HepG2 (cell line): ENCODE measurements around the gene TMEM114. TPM values are rescaled to one million over a fixed set of nuclear protein-coding genes. Genes with fewer than 3 reads are reported as not detected.
A peak's percentile ranks its signal among the peaks of the same experiment; 100 is the strongest.

Source experiments
- CEBPG ChIP-seq: IDR thresholded peaks from 2 replicates; pipeline ENCODE4 v1.6.1; 2016
- CREB1 ChIP-seq, 2 experiments: fragments of 450-650 bp in 1 of 2; IDR thresholded peaks; 2 replicates each; pipeline ENCODE4 v1.6.1; 2016 to 2017; ENCODE audit warnings: control low read depth in 1 of 2, mild to moderate bottlenecking in 1 of 2, missing compliant biosample characterization in 1 of 2, missing genetic modification characterization in 1 of 2
- DDIT3 ChIP-seq: sonication (generic); formaldehyde crosslinking; IDR thresholded peaks from 2 replicates; pipeline ENCODE4 v1.4.0; 2020; ENCODE audit warnings: mild to moderate bottlenecking, missing genetic modification reagents
- DMAP1 ChIP-seq: IDR thresholded peaks from 2 replicates; pipeline ENCODE4 v1.6.1; 2016
- FOXC1 ChIP-seq: sonication (generic); formaldehyde crosslinking; IDR thresholded peaks from 2 replicates; pipeline ENCODE4 v1.8.0; 2022; ENCODE audit warnings: mild to moderate bottlenecking, missing genetic modification reagents, borderline replicate concordance
- MEF2D ChIP-seq: sonication (generic); formaldehyde crosslinking; IDR thresholded peaks from 2 replicates; pipeline ENCODE4 v1.5.1; 2020; ENCODE audit warnings: mild to moderate bottlenecking, missing genetic modification reagents
- NFKBIZ ChIP-seq: IDR thresholded peaks from 2 replicates; pipeline ENCODE4 v1.6.1; 2018; ENCODE audit warnings: missing genetic modification reagents, missing compliant biosample characterization
- PAF1 ChIP-seq: IDR thresholded peaks from 2 replicates; pipeline ENCODE4 v1.6.1; 2016; ENCODE audit warnings: missing genetic modification reagents, missing compliant biosample characterization
- SAP130 ChIP-seq: IDR thresholded peaks from 2 replicates; pipeline ENCODE4 v1.6.1; 2016; ENCODE audit warnings: low read depth
- SP5 ChIP-seq: IDR thresholded peaks from 2 replicates; pipeline ENCODE4 v1.6.1; 2016; ENCODE audit warnings: low read depth, borderline replicate concordance
- TGIF2 ChIP-seq: IDR thresholded peaks from 2 replicates; pipeline ENCODE4 v1.6.1; 2016; ENCODE audit warnings: control low read depth, missing compliant biosample characterization
- TIGD3 ChIP-seq: sonication (generic); formaldehyde crosslinking; IDR thresholded peaks from 2 replicates; pipeline ENCODE4 v1.5.1; 2020; ENCODE audit warnings: mild to moderate bottlenecking, missing genetic modification reagents, borderline replicate concordance
- U2AF1 ChIP-seq: fragments of 200-400 bp; formaldehyde crosslinking; optimal IDR thresholded peaks from 2 replicates; pipeline ENCODE3; 2017; ENCODE audit warnings: mild to moderate bottlenecking, low read depth, low read length
- USF2 ChIP-seq, 2 experiments: sonication (generic) in 1 of 2; formaldehyde crosslinking in 1 of 2; IDR thresholded peaks; 2 replicates each; pipeline versions ENCODE4 v1.5.1 to v1.6.1; 2011 to 2020; ENCODE audit warnings: borderline replicate concordance in 1 of 2, low read depth in 1 of 2, low read length in 1 of 2, mild to moderate bottlenecking in 1 of 2, missing genetic modification reagents in 1 of 2, moderate library complexity in 1 of 2
- ZBTB21 ChIP-seq: sonication (generic); formaldehyde crosslinking; IDR thresholded peaks from 2 replicates; pipeline ENCODE4 v1.4.0; 2020; ENCODE audit warnings: missing genetic modification reagents
- ZBTB37 ChIP-seq: sonication (generic); formaldehyde crosslinking; IDR thresholded peaks from 2 replicates; pipeline ENCODE4 v1.4.0; 2020; ENCODE audit warnings: mild to moderate bottlenecking, missing genetic modification reagents
- ZBTB49 ChIP-seq: sonication (generic); formaldehyde crosslinking; IDR thresholded peaks from 2 replicates; pipeline ENCODE4 v1.4.0; 2020; ENCODE audit warnings: missing genetic modification reagents, borderline replicate concordance
- ZNF24 ChIP-seq: fragments of 450-650 bp; IDR thresholded peaks from 2 replicates; pipeline ENCODE4 v1.6.1; 2017; ENCODE audit warnings: antibody characterized with exemption, mild to moderate bottlenecking
- ZNF503 ChIP-seq: sonication (generic); formaldehyde crosslinking; IDR thresholded peaks from 2 replicates; pipeline ENCODE4 v1.4.0; 2020; ENCODE audit warnings: missing genetic modification reagents
- ZNF670 ChIP-seq: sonication (generic); formaldehyde crosslinking; IDR thresholded peaks from 2 replicates; pipeline ENCODE4 v1.8.0; 2022; ENCODE audit warnings: mild to moderate bottlenecking, missing genetic modification reagents, borderline replicate concordance
- polyA plus RNA-seq, 8 experiments: library from polyadenylated mRNA; depleted of rRNA in 3 of 8; stranded (reverse) in 7 of 8; unstranded in 1 of 8; fragments of >200 nt; fragmentation: Illumina TruSeq in 4 of 8; extraction: Trizol in 4 of 8; gene quantifications; 2 replicates each; pipeline versions ENCODE4 v1.2.1 to v1.2.3, GENCODE V29; 2011 to 2016; ENCODE audit warnings: low read depth in 4 of 8, missing spikeins in 1 of 8, mixed read lengths in 1 of 8; ENCODE audit not compliant: insufficient read depth in 1 of 8
- total RNA-seq, 5 experiments: library from RNA; depleted of rRNA; stranded (reverse); fragments of >200 nt; fragmentation: Illumina TruSeq; extraction: Trizol; gene quantifications; 2 replicates each; pipeline ENCODE4 v1.2.3, GENCODE V29; 2016; ENCODE audit warnings: low read depth in 1 of 5

Gene TMEM114
- total and polyA plus RNA-seq, 2 of the 13 experiments (the other 11 are each of a cell fraction or from before 2014, with no cell fraction given) = not detected

- TF ChIP-seq TIGD3 (CRISPR knock-in tag) (no peak), MEF2D (CRISPR knock-in tag) (peak; percentile 53), ZBTB37 (CRISPR knock-in tag) (peak; percentile 79), NFKBIZ (peak; percentile 90; the same call in 1 of the 2 replicates), U2AF1 (no peak), CREB1 (IDR thresholded peaks at IDR 0.05) (no peak), CREB1 (CRISPR knock-in tag; IDR thresholded peaks at IDR 0.05) (peak; percentile 74), PAF1 (CRISPR knock-in tag) (no peak), ZNF503 (CRISPR knock-in tag) (peak; percentile 75; the same call in 1 of the 2 replicates), USF2 (IDR thresholded peaks at IDR 0.05; ENCODE audit: low read depth, low read length) (no peak), USF2 (CRISPR knock-in tag; IDR thresholded peaks at IDR 0.05; ENCODE audit: borderline replicate concordance) (peak; percentile 56; the same call in 1 of the 2 replicates), ZNF670 (CRISPR knock-in tag) (0 out of 2 replicates have a peak, but pooled peaks have one; percentile 32), SAP130 (CRISPR knock-in tag) (peak; percentile 62; the same call in 1 of the 2 replicates), CEBPG (peak; percentile 29; the same call in 1 of the 2 replicates), FOXC1 (0 out of 2 replicates have a peak, but pooled peaks have one; percentile 24), ZNF24 (0 out of 2 replicates have a peak, but pooled peaks have one; percentile 15), ZBTB21 (CRISPR knock-in tag) (peak; percentile 57; the same call in 1 of the 2 replicates), TGIF2 (peak; percentile 33; the same call in 1 of the 2 replicates), DDIT3 (no peak), ZBTB49 (CRISPR knock-in tag) (no peak), DMAP1 (CRISPR knock-in tag) (no peak), SP5 (CRISPR knock-in tag) (no peak)
Observed at GRCh38 chr16:8537691-8538342, 52.5 kb downstream of the TMEM114 start (continued).
